ENCODE measurements around the gene PCGF1. TPM values are rescaled to one million over a fixed set of nuclear protein-coding genes. Genes with fewer than 3 reads are reported as not detected.
A peak's percentile ranks its signal among the peaks of the same experiment; 100 is the strongest.

Gene PCGF1
- total RNA-seq (2014; rRNA removed; shearing (Covaris generic)), result 51.1 and 56.9 TPM in 2 replicates
- polyA plus RNA-seq (2014; cell fraction: nucleus; rRNA removed), result 42.5 and 64.5 TPM in 2 replicates

DNA sequence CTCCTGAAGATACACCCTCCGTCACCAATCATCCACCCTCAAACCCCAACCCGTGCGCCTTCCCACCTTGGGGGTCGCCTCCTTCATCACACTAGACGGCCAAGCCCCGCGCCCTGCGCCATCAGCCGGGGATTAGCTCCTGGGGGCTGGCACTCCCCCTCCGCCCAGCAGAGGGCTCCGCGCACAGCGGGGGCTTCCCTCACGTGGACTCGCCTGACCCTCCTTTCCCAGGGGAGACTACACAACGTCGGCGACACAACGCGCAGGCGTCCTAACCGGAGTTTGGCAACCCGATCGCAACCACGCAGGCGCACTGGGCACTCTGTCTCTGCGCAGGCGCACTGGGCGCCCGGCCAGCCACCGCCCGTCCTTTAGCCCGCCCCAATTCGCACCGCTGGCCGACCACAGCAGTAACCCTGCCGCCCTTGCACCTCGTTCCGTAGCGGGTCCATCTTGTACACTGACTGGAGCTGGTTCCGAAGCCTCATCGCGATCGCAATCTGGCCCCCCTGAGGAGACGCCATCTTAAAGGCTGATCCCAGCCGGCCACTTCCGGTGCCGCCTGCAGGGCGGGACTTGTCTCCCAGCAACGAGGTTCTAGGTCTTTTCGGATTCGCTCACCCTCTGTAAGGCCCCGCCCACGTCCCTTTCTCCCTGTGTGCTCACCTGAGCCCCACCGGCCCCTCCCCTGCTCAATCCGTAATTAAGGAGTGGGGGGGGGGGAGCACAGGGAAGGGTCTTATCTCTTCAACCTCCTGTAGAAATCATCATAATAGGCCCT lies at the start of gene PCGF1:
Gene PCGF1, minus strand, starts transcription at position 551 of the 781 bp plus-strand sequence. Its CDS starts 27 bp downstream, at position 524.
- DNase-seq (ENCODE audit: extremely low read depth, low read depth), result peak; percentile 98

DNA sequence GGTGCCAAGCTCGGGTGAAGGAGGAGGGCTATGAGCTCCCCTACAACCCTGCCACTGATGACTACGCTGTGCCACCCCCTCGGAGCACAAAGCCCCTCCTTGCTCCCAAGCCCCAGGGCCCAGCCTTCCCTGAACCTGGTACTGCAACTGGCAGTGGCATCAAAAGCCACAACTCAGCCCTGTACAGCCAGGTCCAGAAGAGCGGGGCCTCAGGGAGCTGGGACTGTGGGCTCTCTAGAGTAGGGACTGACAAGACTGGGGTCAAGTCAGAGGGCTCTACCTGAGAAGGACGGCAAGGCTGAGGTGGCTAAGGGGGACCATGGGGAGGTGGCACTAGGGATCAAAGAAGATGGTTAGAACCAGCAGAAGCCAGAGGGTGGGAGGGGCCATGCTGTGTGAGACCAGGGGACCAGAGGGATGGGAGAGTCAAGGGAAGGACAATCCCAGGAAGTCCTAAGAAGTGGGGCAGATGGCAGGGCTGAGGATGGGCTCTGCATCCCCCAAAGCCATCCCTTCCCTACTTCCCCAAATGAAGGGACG lies 49.4 kb upstream of the PCGF1 start:
- DNase-seq (ENCODE audit: extremely low read depth, low read depth), result no peak

DNA sequence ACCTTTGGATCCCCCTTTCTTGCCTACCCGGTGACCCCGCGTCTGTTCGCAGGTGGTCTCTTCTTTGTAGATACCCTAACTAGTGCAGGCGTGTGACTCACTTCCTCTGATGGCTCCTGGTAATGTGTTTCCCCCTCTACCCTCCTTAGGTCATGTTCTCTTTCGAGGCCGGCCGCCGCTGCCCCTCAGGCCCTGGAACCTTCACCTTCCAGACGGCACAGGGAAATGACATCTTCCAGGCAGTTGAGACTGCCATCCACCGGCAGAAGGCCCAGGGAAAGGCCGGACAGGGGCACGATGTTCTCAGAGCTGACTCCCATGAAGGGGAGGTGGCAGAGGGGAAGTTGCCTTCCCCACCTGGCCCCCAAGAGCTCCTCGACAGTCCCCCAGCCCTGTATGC lies 48.7 kb upstream of the PCGF1 start:
- no peak for DNase-seq (ENCODE audit: extremely low read depth, low read depth)

DNA sequence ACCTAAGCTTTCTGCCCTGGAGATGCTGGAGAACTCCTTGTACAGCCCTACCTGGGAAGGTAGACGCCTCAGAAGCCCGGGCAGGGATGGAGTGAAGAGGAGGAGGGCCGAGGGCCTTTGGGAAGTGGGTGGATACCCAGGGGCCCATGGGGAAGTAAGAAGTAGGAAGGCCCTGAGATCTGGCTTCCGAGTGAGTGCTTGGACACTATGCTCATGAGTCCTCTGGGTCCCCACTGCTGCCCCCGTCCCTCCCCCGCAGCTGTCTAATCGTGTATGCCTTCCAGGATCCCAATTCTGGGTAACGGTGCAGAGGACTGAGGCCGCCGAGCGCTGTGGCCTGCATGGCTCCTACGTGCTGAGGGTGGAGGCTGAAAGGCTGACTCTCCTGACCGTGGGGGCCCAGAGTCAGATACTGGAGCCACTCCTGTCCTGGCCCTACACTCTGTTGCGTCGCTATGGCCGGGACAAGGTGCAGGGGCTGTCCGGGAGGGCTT lies 48.2 kb upstream of the PCGF1 start:
- no peak for DNase-seq (ENCODE audit: extremely low read depth, low read depth)

- DNase-seq (ENCODE audit: extremely low read depth, low read depth), result no peak
These were observed 47.5 kb upstream of the PCGF1 start for GRCh38 chr2:74554820-74555531.

- DNase-seq (ENCODE audit: extremely low read depth, low read depth), result peak; percentile 70
These were observed 46.7 kb upstream of the PCGF1 start, which contains the start of the genes DOK1 and LOXL3 for GRCh38 chr2:74553892-74554819. Gene DOK1 (plus strand): TSS chr2:74554720. CDS start chr2:74554755, 35 bp downstream. Gene LOXL3 (minus strand): TSS chr2:74553942. CDS start chr2:74552634, 1,308 bp downstream.

GRCh38 chr2:74552914-74553811 lies 45.7 kb upstream of the PCGF1 start:
- DNase-seq (ENCODE audit: extremely low read depth, low read depth), result no peak

DNA sequence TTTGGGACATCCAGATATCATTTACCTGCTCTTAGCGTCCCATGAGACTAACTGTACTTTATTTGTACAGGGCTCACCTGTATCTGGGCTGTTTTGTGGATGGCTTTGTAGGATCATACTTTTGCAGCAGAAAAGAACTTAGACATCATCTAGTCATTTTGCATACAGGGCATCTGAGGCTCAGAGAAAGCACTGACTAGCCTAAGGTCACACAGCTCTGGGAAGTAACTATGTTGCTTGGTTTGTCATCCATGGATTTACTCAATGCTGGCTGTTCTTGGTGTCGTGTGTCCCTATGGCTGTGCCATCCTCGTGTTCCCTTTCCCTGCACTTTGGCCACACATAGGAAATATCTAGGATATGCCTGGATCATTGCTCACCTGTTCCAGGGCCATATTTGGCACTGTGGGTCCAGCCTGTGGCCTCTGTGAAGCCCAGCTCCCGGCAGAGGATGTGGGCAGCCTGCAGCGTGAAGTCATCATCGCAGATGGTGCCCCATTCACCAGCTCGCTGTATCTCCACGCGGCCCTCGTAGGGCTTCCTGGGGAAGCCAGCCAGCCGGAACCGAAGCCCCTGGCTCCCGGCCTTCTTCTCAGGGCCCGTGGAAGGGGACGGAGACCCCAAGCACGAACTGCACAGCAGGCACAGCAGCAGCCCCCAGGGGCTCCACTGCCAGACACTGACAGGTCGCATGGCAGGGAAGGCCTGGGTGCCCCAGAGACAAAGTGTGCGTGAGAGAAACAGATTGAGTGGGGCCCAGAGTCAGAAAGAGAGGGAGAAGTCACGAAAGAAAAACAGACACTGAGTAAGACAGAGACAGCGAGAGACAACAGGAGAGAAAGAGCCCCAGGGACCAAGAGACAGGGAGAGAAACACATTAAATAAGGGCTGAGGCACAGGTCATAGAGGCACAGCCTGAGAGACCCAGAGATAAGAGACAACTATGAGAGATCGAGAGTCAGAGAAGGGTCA lies 44.7 kb upstream of the PCGF1 start:
- no peak for DNase-seq (ENCODE audit: extremely low read depth, low read depth)

- DNase-seq (ENCODE audit: extremely low read depth, low read depth), result no peak
These were observed 44.0 kb upstream of the PCGF1 start for GRCh38 chr2:74551530-74551929.

- no peak for DNase-seq (ENCODE audit: extremely low read depth, low read depth)
These were observed 42.7 kb upstream of the PCGF1 start for GRCh38 chr2:74550231-74550630.

DNA sequence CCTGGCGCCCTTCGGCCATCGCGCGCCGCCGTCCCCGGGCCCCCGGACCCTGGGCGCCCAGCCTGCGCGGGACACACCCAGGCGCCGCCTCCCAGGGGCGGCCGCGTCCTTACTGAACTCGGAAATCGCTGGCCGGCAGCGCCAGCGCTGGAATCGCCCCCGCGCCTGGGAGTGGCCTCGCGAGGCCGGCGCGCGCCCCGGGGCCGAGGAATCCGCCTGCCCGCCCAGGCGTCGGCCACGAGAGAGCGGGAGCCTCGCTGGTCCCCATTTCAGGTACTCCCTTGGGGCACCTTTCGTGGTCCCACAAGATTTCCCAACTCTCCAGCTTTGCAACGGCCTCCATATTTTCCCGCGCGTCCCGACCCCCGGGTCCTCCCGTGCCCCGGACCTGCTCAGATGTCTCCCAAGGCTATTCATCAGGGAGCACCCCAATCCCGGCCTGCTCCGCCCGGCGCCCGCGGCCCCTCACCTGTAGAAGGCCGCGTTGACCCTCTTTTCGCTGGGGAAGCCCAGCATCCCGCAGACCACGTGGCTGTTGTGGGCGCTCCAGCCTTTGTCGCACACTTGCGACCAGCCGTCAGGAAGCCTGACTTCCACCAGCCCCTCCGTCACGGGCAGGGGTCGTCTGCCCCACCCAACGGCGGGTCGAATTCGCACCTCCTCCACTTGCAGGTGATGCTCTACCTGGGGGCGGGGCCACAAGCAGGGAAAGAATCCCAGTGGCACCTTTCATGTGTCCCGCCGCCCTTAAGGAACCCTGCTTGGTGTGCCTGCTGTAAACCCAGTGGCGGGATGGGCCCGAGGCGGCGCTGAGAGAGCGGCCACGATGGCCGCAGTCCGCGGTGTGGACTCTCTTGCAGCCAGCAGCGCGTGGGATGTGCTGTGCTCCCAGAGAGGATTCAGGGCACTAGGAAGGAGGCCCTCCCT lies 41.7 kb upstream of the PCGF1 start:
- peak; percentile 69 for DNase-seq (ENCODE audit: extremely low read depth, low read depth)

DNA sequence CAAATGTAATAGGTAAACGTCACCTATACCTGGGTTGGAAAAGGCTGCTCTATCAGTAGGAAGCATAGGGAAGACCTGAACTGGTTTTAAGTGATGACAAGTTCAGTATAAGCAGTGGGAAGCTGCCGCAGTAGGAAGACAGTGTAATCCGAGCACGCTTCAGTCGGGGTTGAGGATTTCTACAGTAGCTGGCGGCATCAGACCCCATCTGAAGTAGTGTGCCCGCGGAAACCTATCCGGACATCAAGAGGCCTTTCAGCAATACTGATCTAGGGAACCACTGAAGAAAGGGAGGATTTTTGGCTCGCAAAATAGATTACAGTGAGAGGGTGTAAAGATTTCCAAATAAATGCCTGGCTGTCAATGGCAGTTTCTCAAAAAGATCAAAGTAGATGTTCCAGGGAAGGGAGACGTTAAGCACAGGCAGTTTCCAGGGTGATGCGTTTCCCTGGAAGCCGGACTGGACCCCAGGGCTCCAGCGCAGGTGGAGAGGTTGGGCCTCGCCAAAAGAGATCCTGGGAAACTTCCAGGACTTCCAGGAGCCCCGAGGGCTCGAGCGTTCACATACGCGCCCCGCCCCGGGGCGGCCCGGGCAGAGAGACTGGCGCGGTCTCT lies 40.9 kb upstream of the PCGF1 start:
- no peak for DNase-seq (ENCODE audit: extremely low read depth, low read depth)

GRCh38 chr2:74546004-74546403 lies 38.5 kb upstream of the PCGF1 start:
- no peak for DNase-seq (ENCODE audit: extremely low read depth, low read depth)

DNA sequence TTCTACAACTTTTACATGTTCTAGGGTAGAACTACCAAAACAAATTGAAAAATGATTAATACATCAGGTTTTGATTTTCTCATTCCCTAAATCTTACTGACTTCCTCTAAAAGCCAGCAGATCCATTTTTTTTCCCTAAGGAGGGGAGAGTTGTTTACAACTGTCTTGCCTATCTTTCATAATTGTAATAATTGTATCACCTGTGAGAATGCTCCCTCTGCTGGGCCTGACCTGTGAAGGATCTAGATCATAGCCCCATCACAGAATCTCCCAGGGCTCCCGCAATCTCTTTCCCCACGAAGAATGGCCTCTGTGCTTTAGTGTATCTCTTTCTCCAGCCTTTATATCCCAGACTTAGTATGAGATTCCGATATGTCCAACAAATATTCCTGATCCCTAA lies 37.1 kb upstream of the PCGF1 start:
- DNase-seq (ENCODE audit: extremely low read depth, low read depth), result no peak

DNA sequence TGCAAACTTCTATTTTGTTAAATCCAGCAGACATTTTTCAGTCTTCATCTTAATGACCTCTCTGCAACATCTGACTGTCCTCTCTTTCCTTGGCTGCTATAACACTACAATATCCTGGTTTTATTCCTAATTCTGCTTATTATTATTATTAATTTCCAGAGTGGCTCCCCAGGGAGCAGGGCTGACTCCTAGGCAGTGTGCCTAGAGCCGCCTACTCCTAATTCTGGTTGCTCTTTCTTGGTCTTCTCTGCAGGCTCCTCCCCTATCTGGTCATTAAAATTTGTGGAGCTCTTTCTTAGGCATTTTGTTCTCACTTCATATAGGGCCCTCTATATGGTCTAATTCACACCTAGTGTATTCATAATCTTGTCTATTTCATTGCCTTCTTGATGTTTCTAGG lies 35.5 kb upstream of the PCGF1 start:
- DNase-seq (ENCODE audit: extremely low read depth, low read depth), result no peak

- no peak for DNase-seq (ENCODE audit: extremely low read depth, low read depth)
These were observed 32.8 kb upstream of the PCGF1 start for GRCh38 chr2:74540291-74540690.

All from NCI-H460 (cell line).